Measurements from ENCODE around the gene RECK. TPM values are rescaled to one million over a fixed set of nuclear protein-coding genes. Genes with fewer than 3 reads are reported as not detected.

RECK gene
- total RNA-seq, 1 experiment from 2014 or later: 13.2 TPM

- no peaks in the 10 kb centered on the region for H3K9me3 ChIP-seq (ENCODE audit: control insufficient read depth, insufficient read depth, low read depth, low read length)
- H3K4me3 ChIP-seq (ENCODE audit: low read depth in 2 of 2, low read length in 2 of 2): no peak overlapping the region
- ATAC-seq (no peak), DNase-seq (ENCODE audit: low read depth, low spot score) (no peak)
- H3K36me3 ChIP-seq (ENCODE audit: control insufficient read depth, insufficient read depth, low read length): no peaks in the 10 kb centered on the region
- in situ Hi-C loops (cut with HindIII; ENCODE audit: low pct_unique_long_range_greater_than_20kb, low sequenced_read_pairs) (no loop called here), intact Hi-C loops (cut with micrococcal nuclease; ENCODE audit: unreplicated experiment) (no loop called here)
- peaks cover 6% of the 10 kb centered on the region for H3K4me1 ChIP-seq (ENCODE audit: control insufficient read depth, insufficient read depth, low read length)
- CTCF ChIA-PET: no interaction called here
- no peaks in the 10 kb centered on the region for H3K27me3 ChIP-seq (ENCODE audit: control insufficient read depth, insufficient read depth, low read length)
- H3K27ac ChIP-seq (ENCODE audit: low read length): no peak overlapping the region
- POLR2A ChIA-PET: interaction anchor here (1.1 kb wide), 1 partner anchor 18 kb away, joined by 4 read pairs; no protein-coding TSS in a partner anchor
- TF ChIP-seq TCF7L2 (IDR thresholded peaks at IDR 0.05; ENCODE audit: low read depth, low read length) (no peak), CTCF (IDR thresholded peaks at IDR 0.05) (no peak), SIN3A (IDR thresholded peaks at IDR 0.05; ENCODE audit: borderline replicate concordance, insufficient read depth, low read depth, low read length) (no peak), REST (IDR thresholded peaks at IDR 0.05; ENCODE audit: insufficient read depth in 1 of 2, low read depth in 2 of 2, low read length in 1 of 2) (no peak), POLR2AphosphoS5 (IDR thresholded peaks at IDR 0.05; ENCODE audit: low read depth, low read length) (no peak)
- no TSS peak for BruUV-seq (replicated peaks)
Observed at GRCh38 chr9:36146651-36147050, 109.9 kb downstream of the RECK start.

- intact Hi-C loops (cut with micrococcal nuclease; ENCODE audit: unreplicated experiment): no loop called here
- no TSS peak for BruUV-seq (replicated peaks)
- ChIA-PET CTCF (interaction anchor here (0.5 kb wide), 1 partner anchor 17 kb away, joined by 12 read pairs; no protein-coding TSS in a partner anchor), POLR2A (interaction anchor here (1.1 kb wide), 1 partner anchor 17 kb away, joined by 4 read pairs; no protein-coding TSS in a partner anchor)
- H3K27me3 ChIP-seq (ENCODE audit: control insufficient read depth, insufficient read depth, low read length): no peaks in the 10 kb centered on the region
- TF ChIP-seq CTCF (IDR thresholded peaks at IDR 0.05): no peak
- TF ChIP-seq TCF7L2 (IDR thresholded peaks at IDR 0.05; ENCODE audit: low read depth, low read length): no peak
- TF ChIP-seq POLR2AphosphoS5 (IDR thresholded peaks at IDR 0.05; ENCODE audit: low read depth, low read length): no peak
- TF ChIP-seq SIN3A (IDR thresholded peaks at IDR 0.05; ENCODE audit: borderline replicate concordance, insufficient read depth, low read depth, low read length): no peak
- no peak for TF ChIP-seq REST (IDR thresholded peaks at IDR 0.05; ENCODE audit: insufficient read depth in 1 of 2, low read depth in 2 of 2, low read length in 1 of 2)
- H3K4me1 ChIP-seq (ENCODE audit: control insufficient read depth, insufficient read depth, low read length): peaks cover 6% of the 10 kb centered on the region
- H3K4me3 ChIP-seq (ENCODE audit: low read depth in 2 of 2, low read length in 2 of 2): no peak overlapping the region
- ATAC-seq (no peak), DNase-seq (ENCODE audit: low read depth, low spot score) (no peak)
- H3K36me3 ChIP-seq (ENCODE audit: control insufficient read depth, insufficient read depth, low read length): no peaks in the 10 kb centered on the region
- no peak overlapping the region for H3K27ac ChIP-seq (ENCODE audit: low read length)
- no peaks in the 10 kb centered on the region for H3K9me3 ChIP-seq (ENCODE audit: control insufficient read depth, insufficient read depth, low read depth, low read length)
- in situ Hi-C loops (cut with HindIII; ENCODE audit: low pct_unique_long_range_greater_than_20kb, low sequenced_read_pairs): no loop called here
Observed at GRCh38 chr9:36147441-36148175, 110.9 kb downstream of the RECK start.
